GM12872 (cell line): ENCODE data around the gene KCNQ2.
A peak's percentile ranks its signal among the peaks of the same experiment; 100 is the strongest.

Experiments
- TF ChIP-seq, protein P1 (sequence below): IDR thresholded peaks from 3 replicates; pipeline ENCODE4 v1.5.1; 2011; ENCODE audit warnings: low read depth, mild to moderate bottlenecking, low read length, moderate library complexity; ENCODE audit not compliant: insufficient read depth

KCNQ2 gene

DNA sequence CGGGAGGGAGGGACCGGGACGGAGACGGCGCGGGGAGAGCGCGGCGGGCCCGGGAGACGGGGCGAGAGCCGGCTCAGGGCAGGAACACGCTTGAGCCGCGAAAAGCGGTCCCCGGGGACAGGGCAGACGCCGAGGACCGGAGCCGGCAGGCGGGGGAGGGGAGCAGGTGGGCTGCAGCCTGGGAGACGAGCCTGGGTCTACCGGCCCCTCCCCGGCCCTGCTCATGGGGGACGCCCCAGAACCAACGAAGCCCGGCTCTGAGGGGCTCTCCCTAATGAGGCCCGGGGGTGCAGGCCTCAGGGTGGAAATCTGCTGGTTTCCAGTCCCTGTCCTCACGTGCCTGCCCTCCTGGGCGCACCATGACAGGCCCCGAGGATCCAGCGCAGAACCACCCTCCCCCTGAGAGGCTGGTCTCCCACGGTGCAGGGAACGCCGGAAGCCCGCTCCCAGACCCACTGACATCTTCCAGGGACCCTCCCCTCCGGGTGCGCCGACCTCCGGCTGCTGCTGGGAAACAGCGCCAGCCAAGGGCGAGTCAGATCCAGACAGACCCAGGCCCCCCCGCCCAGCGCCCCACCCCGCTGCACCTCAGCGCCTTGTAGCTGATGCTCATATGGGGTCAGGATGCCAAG lies 27.0 kb upstream of the KCNQ2 start:
- TF ChIP-seq, protein P1, sequence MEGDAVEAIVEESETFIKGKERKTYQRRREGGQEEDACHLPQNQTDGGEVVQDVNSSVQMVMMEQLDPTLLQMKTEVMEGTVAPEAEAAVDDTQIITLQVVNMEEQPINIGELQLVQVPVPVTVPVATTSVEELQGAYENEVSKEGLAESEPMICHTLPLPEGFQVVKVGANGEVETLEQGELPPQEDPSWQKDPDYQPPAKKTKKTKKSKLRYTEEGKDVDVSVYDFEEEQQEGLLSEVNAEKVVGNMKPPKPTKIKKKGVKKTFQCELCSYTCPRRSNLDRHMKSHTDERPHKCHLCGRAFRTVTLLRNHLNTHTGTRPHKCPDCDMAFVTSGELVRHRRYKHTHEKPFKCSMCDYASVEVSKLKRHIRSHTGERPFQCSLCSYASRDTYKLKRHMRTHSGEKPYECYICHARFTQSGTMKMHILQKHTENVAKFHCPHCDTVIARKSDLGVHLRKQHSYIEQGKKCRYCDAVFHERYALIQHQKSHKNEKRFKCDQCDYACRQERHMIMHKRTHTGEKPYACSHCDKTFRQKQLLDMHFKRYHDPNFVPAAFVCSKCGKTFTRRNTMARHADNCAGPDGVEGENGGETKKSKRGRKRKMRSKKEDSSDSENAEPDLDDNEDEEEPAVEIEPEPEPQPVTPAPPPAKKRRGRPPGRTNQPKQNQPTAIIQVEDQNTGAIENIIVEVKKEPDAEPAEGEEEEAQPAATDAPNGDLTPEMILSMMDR = no peak

DNA sequence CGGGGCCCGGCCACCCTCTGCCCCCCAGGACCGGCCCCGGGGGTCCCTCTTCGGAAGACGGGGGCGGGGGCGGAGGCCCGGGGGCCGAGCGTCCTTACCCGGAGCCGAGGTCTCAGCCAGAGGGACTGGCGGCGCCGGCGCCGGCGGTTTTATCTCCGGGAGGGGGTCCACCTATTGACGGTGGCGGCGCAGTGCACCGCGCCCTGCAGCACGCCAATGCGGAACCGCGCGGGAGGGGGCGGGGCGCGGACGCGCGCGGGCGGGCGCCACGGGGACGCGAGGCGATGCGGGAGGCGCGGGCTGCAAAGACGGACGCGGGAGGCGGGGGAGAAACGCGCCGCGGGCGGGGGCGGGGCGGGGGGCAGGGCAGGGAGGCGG lies 26.5 kb upstream of the KCNQ2 start, which contains the start of gene EEF1A2:
Gene EEF1A2, minus strand, starts transcription at position 124 of the 378 bp plus-strand sequence. CDS start 1,320 bp downstream, outside the sequence.
- TF ChIP-seq, protein P1 = 0 out of 3 replicates have a peak, but pooled peaks have one; percentile 11

DNA sequence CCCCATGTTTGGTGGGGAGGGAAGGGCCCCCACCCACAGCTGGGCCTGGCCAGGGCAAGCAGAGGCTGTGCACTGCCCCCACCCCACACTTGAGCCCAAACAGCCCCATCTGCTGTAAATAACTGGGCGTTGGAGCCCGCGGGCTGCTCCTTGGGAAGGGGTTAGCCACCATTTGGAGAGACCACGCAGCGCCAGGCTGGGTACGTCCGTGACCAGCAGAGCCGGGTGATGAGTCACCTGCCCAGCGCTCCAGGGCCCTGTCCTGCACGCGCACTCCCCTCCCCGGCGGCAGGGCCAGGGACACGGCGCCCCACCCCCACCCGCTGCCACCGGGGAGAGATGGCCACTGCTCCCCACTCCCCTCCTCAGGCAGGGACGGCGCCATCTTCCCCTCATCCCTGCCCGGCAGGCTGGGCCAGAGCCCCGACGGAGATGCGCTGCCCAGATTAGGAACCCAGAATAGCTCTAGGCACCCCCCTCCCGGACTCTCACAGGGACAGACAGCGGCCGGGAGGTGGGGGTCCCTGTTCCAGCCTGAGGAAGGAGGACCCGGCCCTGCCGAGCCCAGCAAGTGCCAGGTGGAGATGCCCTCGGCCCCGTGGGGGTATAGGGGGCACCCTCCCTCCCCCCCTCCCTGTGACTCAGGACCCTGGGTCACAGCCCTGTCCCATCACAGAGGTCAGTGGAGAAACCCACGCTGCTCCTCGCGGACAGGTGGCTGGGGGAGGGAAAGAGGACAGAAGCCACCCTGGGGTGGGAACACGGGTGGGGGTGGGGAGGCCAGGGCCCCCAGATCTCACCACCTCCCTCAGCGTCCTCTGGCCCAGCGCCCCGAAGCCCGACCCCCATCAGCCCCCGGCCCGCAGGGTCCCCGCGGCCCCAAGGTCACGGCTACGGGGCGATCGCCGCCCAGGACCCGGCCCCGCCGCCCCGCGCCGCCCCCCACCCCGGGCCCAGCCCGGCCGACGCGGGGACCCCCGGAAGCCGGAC lies 25.8 kb upstream of the KCNQ2 start:
- TF ChIP-seq, protein P1 = no peak

DNA sequence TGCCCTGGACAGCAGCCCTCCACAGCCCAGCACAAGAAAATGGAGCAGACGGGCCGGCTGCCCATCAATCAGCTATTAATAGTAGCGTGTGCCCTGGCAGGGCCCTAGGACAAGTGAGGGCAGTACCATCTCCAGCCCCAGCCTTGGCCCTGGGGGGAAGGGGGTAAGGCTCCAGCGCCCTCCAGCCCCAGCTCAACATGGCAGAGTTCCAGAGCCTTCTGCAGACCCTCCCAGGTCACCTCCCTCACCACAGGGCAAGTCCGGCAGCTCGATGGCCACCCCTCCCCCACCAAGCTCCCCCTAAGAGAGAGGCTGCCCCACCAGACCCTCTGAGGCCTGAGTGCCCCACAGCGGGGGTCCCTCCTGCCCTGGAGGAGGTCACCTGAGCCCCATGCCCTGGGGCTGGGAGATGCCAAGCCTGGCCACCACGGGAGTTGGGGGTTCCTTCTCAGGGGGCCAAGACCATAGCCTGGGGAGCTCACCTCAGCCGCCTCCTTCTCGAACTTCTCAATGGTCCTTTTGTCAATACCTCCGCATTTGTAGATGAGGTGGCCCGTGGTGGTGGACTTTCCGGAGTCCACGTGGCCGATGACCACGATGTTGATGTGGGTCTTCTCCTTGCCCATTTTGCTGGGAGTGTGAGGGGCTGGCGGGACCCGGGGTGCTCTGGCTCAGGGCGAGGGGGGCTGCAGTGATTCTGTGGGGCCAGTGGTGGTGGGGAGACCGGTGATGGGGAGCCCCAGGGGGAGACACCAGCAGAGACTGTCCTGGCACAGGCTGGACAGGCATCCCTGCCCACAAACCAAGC lies 24.9 kb upstream of the KCNQ2 start:
- TF ChIP-seq, protein P1 = no peak

DNA sequence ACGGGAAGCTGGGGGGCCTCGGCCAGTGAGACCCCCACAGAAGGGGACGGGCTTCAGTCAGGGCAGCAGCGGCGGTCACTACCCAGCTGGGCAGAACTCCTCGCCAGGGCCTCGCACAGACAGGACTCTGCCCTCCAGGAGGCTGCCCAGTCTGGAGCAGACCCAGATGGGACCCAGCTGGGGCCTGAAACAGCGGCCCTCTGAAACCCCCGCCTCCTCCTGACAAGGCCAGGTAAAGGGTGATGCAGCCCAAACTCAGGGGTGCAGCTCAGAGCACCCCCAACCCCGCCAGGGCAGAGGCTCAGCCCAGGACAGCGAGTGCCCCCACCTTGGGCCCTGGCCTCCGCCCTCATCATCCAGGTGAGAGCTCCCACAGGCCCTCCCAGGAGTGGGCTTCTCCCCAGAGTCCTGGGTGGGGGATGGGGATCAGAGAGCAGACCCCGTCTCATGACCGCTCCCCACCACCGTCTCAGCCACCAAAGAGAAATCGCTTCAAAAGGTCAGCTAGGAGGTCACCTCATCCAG lies 24.2 kb upstream of the KCNQ2 start:
- TF ChIP-seq, protein P1 = no peak

DNA sequence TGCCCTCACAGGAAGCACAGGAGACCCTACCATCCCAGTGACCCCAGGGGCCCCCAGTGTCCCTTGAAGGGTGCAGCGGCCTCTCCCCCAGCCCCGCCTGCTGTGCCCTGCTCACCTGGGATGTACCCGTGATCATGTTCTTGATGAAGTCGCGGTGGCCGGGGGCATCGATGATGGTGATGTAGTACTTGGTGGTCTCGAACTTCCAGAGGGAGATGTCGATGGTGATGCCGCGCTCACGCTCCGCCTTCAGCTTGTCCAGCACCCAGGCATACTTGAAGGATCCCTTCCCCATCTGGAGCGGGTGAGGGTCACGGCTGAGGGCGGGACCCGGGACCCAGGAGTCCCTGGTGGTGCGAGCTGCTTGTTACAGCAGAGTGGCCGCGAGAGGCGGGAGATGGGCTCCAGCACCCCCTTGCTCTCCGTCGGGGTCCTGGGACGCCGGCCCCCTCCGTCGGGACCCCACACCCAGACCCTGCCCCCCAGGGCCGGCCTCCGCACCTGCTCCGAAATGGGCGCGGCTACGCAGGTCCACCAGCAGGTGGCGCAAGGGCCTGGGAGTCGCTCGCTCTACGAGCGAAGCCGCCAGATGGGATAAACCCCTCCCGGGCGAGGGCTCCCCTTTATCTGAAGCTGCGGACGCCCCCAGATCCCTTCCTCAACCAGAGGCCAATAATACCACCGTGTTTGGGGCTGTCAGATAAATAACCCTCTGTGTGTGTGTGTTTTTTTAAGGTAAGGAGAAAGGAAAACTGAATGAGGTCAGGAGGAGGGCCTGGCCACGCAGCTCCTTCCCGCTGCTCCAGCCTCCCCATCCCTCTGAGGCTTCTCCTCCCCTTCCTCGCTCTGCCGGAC lies 23.5 kb upstream of the KCNQ2 start:
- TF ChIP-seq, protein P1 = peak; percentile 91
